NCI-H2029 (cell line): ENCODE measurements around the gene CLEC2L.

Source experiments
- DNase-seq: peaks from one replicate; lab custom pipeline; 2025; lab: John Stamatoyannopoulos, UW

The CLEC2L gene

GRCh38 chr7:139557857-139558581 is 34.5 kb downstream of the CLEC2L start:
- DNase-seq = no peak

GRCh38 chr7:139559364-139560105 is 36.0 kb downstream of the CLEC2L start:
- DNase-seq = no peak

GRCh38 chr7:139560199-139560598 is 36.7 kb downstream of the CLEC2L start:
- no peak for DNase-seq

DNA sequence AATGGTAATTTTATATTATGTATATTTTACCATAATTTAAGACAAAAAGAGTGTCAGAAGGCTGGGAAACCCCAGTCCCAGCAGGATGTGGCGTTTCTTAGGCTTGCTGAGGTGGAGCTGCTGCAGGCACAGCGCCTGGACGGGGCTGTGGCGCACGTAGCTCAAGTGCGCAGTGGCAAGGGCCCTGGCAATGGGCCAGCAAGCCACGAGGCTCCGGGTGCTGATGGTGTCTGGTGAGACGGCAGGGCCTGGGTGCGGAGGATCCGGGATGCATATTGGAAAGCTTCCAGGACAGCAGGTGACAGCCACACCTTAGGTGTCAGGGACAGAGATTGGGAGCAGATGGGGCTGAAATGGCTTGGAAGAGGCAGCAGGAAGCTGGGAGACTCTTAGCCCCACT is 37.2 kb downstream of the CLEC2L start:
- DNase-seq = peak; percentile 99

- DNase-seq = no peak
Observed at GRCh38 chr7:139562491-139562890, 39.0 kb downstream of the CLEC2L start.

GRCh38 chr7:139562961-139563565 is 39.6 kb downstream of the CLEC2L start:
- no peak for DNase-seq

DNA sequence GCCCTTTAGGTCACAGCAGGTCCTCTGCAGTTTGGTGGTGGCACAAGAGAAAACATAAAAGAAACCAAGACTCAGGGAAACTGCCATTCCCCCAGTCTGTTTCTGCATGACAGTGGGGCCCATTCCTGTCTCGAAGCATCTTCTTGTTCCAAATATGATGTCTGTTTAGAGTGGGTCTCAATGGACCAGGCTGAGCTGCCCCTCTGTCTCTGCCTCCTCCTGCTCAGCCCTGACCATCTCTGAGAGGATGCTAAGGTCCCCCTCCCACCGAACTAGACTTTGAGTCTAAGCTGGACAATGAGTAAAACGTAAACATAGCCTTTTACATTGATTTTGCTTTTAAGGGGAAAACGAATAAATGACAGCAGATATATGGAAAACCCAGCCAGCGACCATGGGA is 40.4 kb downstream of the CLEC2L start:
- DNase-seq = no peak

- no peak for DNase-seq
Observed at GRCh38 chr7:139566075-139566474, 42.6 kb downstream of the CLEC2L start.

DNA sequence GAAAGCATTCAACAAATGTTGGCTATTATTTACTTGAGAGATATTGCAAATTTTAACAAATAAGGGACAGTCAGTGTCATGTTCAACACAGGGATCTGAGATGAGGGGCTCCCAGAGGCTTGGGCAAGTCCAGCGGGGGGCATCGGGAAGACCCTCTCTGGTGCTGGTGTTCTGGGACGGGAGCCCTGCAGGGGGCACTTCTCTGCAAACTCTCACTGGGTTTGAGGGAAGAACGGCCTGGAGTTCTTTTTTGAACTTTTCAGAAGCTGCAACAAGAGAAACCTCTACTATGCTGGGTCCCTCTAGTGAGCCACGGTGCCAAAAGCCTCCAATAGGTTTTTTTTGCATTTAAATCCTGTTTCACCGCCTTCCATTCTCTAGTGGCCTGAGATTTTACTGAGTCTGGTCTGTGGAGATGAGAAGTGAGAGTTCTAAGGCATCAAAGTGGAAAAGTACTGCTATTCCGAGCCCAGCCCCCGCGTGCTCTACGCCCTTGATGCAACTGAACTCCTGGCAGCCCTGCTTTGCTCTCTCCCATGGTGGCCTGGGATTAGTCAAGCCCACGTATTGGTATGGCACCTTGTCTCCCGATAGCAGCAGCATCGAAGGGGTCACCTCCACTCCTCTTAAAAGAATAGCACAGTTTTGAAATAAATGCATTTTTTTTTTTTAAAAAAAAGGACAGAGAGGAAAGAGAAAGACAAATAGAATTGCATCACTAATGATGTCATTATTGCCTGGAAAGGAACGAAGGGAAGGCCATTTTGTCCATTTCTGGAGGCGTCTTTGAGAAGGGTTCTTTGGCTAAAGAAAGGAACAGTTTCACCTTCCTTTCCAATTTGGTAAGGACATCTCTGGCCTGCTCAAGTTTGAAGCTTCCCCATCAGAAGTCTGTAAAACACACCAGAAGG is 43.5 kb downstream of the CLEC2L start:
- DNase-seq = no peak

DNA sequence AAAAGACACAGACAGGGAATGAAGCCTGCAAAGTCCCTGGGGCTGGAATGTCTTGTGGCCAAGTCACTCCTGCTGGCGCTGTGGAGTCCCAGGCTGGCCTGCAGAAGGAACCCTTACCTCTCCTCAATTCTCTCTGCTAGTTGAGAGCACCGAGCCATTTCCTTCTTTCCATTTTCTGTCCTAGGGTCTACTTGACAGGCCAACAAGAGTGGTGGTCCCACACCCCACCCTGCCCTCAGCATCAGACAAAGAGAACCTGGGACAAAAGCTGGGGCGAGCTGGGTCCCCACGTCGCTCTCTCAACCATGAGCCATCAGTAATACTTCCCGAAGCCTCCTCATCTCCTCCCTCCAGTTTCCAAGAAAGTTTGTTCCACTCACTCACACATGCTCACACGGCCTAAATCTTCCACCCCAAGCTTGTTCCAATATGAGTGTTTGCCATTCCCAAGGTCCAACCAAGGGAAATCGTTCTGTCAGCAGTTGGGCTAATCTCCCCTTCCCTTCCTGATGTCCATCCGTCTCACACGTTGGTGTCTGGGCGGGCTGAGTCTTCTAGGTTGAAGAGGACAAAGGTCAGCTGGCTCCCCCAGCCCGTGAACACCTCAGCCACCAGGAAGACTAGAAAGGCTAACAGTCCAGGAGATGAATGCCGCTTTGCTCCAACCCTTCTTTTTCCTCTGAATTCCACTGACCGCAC is 44.3 kb downstream of the CLEC2L start:
- no peak for DNase-seq

DNA sequence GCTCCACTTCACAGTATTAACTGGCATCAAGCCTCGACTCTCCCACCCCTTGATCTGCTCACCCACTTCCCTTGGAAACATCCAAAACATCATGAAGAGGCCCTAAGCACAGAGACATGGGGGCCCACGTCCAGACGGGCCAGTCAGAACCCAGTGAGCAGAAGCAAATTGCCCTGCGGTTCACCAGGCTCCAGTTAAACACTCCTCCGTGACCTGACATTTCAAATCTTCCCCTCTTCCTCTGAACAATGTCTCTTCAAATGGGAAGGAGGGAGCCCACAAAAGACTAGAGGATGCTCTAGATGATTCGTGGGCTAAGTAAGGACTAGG is 44.8 kb downstream of the CLEC2L start:
- DNase-seq = no peak

- DNase-seq = no peak
Observed at GRCh38 chr7:139568813-139569490, 45.5 kb downstream of the CLEC2L start.

GRCh38 chr7:139570119-139570518 is 46.6 kb downstream of the CLEC2L start:
- DNase-seq = no peak

DNA sequence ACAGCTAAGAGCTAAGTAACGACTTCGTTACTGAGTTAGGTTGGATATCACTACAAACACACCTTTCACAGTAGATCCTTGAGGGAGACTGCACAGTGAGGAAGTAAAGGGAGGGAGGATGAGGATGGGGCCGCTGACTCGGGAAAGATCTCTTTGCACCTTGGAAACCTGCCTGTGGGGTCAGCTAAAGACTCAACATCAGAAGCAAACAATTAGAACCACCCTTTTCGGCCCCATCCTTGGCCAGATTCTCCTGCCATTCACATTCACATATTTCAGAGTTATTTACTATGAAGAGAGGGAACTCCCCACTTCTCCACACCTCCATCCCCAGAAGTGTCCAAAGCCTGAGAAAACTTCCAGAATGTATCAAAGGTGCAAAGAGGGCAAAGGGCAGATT is 47.1 kb downstream of the CLEC2L start:
- no peak for DNase-seq

GRCh38 chr7:139571190-139571589 is 47.7 kb downstream of the CLEC2L start:
- DNase-seq = no peak

DNA sequence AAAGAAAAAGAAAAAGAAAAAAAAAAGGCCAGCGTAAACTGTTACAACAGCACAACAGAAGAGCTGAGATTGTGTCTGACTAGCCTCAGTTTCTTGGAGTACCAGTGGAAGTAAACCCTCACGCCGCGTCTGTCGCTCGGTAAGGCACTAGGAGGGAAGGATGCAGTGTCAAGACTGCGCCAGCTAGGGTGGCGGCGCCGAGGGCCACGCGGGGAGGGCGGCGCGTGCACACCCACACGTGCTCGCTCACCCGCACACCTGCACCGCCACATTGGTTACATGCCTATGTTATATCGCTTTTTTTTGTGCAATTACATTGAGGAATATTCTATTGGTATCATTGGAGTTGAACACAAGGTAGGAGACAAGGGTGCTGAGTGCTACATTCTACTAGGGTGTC is 48.2 kb downstream of the CLEC2L start:
- DNase-seq = no peak

- no peak for DNase-seq
Observed at GRCh38 chr7:139572071-139572470, 48.6 kb downstream of the CLEC2L start.

DNA sequence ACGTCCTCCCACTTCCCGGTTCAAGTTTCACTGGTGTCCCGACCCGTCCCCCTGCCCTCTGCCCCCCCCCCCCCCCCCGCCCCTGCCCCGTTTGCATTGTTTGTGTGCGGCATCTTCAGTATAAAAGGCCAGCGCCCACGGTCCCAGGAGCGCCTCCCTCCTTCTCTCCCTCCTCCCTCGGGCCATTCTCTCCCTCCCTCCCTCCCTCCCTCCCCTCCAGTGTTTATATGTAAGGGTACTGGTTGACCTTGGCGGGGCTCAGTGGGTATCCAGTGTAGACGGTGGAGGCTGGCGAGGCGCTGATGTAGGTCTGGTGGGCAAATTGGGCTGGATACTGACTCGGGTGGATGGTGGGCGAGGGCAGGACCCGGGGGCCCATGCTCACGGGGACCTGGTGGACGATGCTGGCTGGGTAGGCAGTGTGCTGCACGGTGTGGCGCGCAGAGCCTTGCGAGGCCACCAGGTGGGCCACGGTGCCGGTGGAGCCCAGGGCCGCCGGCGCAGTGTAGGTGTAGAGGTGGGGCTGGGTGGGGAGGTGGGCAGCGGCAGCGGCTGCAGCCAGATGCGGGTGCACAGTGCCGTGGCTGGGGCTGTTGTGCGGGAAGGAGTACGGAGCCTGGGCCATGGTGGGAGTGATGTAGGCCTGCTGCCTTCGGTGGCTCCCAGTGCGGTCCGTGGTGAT is 49.4 kb downstream of the CLEC2L start:
- DNase-seq = no peak

DNA sequence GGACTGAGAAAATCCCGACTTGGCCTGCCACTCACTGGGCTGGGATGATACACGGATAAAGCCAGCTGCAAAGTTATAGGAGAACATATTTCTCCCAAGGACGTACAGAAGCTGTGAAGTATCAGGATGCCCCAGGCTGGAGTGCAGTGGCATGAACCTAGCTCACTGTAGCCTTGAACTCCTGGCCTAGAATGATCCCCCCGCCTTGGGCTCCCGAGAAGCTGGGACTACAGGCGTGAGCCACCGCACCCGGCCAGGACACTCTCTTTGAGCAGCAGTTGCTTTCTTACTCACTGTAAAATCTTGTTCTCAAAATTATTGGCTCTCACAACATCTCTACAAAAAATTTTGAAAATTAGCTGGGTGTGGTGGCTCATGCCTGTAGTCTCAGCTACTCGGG is 50.4 kb downstream of the CLEC2L start:
- no peak for DNase-seq

- no peak for DNase-seq
Observed at GRCh38 chr7:139574618-139575337, 51.3 kb downstream of the CLEC2L start.
